Hematopoietic multipotent progenitor cell (in vitro differentiated cells): Measurements from ENCODE around the gene PPP3CB. TPM values are rescaled to one million over a fixed set of nuclear protein-coding genes. Genes with fewer than 3 reads are reported as not detected.
"Not testable (repeated sequence)": the region's sequence is repeated elsewhere in the genome, so short reads cannot be mapped to it uniquely, and the experiment has no call there.

Source experiments
- DNase-seq, 3 donors: peaks; one replicate each; pipeline ENCODE4 v3.0.0-alpha.2; 2011 to 2015; ENCODE audit warnings: low read depth in 2 of 3, low spot score in 2 of 3
- total RNA-seq: library from RNA; depleted of rRNA; stranded (reverse); fragments of >200 nt; gene quantifications from one replicate; pipeline ENCODE4 v1.2.3, GENCODE V29; 2012

Gene PPP3CB
- total RNA-seq, 1 donor, result 7.8 TPM

DNA sequence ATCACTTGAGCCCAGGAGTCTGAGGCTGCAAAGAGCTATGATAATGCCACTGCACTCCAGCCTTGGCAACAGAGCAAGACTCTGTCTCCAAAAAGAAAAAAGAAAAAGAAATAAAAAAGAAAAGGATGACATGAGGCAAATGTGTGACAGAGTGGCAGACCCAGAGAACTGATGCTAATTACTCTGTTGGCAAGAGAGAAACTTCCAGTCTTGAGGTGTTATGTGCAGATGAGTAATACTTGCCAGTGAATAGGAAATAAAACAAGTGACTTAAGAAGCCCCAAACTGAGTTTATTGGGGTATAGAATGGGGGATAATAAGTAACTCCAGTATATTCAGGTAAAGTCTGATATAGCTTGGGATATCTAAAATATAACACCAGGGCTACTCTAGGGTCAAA, 72.5 kb downstream of the PPP3CB start:
- DNase-seq, result no peak

DNA sequence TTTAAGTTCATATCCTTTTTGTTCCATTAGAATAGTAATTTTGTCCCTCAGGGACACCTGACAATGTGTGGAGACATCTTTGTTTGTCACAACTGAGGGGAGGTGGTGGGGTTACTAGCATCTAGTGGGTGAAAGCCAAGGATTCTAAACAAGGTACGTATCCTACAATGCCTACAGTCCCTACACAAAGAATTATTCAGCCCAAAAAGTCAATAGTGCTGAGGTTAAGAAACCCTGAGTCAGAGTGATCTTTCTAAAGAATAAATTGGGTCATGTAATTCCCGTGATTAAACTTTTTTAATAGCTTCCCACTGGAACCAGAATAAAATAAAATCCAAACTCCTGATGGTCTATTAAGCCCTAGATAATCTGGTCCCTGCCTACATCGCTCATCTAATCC, 79.3 kb downstream of the PPP3CB start:
- DNase-seq, result no peak

DNA sequence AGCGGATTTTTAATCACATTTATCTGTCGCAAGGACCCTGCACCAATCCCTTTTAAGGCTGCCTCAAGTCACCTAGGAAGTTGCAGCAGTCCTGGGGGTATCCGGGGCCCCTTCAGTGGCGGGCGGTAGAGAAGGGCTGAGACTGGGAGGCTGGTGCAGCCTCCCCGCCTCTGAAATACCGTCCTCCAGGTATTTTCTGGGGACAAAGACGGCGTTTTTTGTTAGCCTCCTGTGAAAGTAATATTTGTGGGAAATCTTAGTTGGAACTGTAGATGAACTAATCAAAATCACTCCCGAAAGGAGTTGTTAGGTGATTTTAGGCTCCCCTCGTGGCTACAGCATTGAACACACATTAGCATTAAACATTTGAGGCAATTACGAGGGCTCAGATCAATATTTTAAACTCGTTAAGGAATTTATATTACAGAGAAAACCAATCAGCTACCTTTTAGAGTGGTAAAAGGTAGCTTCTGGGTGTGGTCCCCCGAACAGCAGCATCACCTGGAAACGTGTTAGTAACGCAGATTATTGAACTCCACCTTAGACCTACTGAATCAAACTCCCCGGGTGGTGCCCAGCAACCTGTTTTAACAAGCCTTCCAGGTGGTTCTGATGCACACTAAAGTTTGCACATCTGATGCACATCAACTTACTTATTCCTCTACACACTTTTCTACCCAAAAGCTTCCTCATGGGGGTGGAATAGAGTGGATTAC, 81.4 kb downstream of the PPP3CB start:
- peak in 1 of 3 donors; percentile 9 for DNase-seq

DNA sequence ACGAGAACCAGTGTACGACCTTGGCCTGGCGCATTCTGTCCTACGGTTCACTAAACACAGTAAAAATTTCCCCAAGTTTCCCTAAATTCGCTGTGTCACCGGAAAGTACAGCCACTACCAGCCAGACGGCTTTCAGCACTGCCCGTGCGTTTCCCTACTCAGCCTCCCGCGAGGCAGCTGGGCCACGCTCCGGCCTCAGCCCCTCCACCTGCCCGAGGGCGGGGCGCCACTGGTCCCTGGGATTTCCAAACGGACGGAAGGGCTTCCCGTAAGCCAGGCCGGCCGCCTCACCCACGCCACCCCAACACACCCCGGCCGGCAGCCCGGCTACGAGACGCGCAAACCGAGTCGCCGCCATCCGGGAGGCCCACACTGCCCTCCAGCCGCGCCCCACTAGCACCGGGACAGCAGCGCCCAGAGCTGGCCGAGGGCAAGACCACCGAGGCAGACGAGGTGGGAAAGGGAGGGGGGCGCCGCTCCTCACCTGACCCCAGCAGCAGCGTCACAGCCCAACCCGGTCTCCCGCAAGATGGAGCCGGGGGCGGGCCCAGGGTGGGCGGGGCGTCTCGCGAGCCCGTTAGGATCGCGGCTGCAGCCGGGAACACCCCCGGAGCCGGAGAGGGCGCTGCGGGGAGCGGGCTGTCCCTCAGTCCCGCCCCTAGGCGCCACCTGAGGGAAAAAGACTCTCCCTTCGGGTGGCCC, 82.1 kb downstream of the PPP3CB start, which contains the start of gene ANXA7:
TSS of gene ANXA7 (minus strand) at position 531 of the 702 bp plus-strand sequence. CDS start 13,202 bp downstream, outside the sequence.
- DNase-seq, result peak; percentile 75 to 93 (median 90)

DNA sequence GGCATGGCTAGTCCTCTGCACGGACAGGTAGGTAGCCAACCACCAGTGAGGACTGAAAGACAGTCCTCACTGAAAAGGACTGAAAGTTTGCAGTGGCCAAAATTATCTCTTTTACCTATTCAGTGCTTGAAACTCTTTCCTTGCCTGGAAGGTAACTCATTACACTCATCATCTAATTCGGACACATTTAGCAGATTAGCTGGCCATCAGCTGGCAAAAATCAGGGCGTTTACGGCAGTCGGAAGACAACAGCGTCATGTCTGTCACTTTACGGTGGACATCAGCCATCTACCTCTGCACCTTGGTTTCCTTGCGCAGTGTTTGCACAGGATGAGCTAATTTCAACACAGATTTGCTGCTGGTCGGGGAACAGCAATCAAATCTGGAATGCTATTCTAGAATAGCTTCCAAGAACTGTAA, 82.7 kb downstream of the PPP3CB start:
- peak; percentile 37 to 74 (median 59) for DNase-seq

- no peak for DNase-seq
Measured at GRCh38 chr10:73410897-73411296, 84.9 kb downstream of the PPP3CB start.

GRCh38 chr10:73408978-73409521, 86.8 kb downstream of the PPP3CB start:
- DNase-seq, result no peak

DNA sequence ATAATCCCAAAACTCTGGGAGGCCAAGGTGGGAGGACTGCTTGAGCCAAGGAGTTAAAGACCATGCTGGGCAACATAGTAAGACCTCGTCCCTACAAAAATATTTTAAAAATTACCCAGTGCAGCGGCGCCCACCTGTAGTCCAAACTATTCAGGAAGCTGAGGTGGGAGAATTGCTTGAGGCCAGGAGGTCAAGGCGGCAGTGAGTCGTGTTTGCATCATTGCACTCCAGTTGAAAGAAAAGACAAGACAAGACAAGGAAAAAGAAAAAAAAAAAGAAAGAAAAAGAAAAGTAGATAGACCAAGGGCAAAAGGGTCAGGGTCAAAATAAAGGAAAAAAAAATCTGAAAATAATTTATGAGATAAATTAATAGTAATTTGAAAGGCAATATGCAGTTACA, 87.8 kb downstream of the PPP3CB start:
- DNase-seq, result no peak

- DNase-seq, result no peak
Measured at GRCh38 chr10:73407495-73407894, 88.3 kb downstream of the PPP3CB start.

GRCh38 chr10:73406846-73407245, 89.0 kb downstream of the PPP3CB start:
- no peak for DNase-seq

- no peak for DNase-seq
Measured at GRCh38 chr10:73405556-73405955, 90.3 kb downstream of the PPP3CB start.

GRCh38 chr10:73404690-73405089, 91.1 kb downstream of the PPP3CB start:
- DNase-seq, result no peak

DNA sequence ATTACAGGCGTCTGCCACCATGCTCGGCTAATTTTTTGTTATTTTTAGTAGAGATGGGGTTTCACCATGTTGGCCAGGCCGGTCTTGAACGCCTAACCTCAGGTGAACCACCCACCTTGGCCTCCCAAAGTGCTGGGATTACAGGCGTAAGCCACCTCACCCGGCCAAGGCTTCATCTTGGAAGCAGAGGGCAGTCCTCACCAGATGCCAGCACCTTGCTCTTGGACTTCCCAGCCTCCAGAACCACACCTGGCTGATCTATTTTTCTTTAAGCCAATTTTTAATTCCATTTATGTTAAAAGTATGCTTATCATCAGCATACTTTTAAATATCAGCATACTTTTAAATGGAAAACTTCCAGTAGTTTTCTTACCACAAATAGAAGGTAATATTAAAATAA, 94.2 kb downstream of the PPP3CB start:
- DNase-seq, result no peak

- no peak for DNase-seq
Measured at GRCh38 chr10:73399063-73399462, 96.8 kb downstream of the PPP3CB start.

- DNase-seq, result no peak
Measured at GRCh38 chr10:73398024-73398423, 97.8 kb downstream of the PPP3CB start.

DNA sequence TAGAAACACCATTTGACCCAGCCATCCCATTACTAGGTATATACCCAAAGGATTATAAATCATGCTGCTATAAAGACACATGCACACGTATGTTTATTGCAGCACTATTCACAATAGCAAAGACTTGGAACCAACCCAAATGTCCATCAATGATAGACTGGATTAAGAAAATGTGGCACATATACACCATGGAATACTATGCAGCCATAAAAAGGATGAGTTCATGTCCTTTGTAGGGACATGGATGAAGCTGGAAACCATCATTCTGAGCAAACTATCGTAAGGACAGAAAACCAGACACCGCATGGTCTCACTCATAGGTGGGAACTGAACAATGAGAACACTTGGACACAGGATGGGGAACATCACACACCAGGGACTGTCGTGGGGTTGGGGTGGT, 101.5 kb downstream of the PPP3CB start:
- not testable (repeated sequence) for DNase-seq

DNA sequence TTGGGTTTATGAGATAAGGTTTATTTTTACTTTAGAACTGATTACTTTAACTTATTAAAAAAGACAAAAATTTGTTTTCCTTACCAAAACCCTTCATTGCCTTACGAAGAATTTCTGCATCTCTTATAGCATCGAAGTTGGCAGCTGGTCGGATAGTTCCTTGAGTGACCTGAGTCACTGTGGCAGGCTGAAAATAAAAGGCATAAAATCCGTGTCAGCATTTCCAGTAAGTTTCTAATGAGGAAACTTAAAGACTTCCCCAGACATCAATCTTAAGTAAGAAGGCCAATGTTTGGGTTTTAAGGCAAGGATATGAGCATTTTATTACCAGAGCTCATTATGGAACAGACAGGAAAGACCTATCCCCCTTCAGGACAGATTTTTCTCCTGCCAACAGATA, 107.6 kb downstream of the PPP3CB start:
- DNase-seq, result no peak

DNA sequence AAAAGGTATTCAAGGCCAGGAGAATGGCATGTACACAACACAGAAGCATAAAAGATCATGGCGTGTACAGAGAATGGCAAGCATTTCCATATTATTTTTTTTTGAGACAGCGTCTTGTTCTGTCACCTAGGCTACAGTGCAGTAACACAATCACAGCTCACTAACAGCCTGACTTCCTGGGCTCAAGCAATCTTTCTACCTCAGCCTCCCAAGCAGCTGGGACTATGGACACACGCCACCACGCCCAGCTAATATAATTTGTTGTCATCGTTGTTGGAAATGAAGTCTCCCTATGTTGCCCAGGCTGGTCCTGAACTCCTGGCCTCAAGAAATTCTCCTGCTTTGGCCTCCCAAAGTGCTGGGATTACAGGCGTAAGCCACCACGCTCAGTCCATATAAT, 109.2 kb downstream of the PPP3CB start:
- DNase-seq, result no peak
